ENCODE data around the gene TNS1. TPM values are rescaled to one million over a fixed set of nuclear protein-coding genes. Genes with fewer than 3 reads are reported as not detected.
A peak's percentile ranks its signal among the peaks of the same experiment; 100 is the strongest.
"Not testable (repeated sequence)": the region's sequence is repeated elsewhere in the genome, so short reads cannot be mapped to it uniquely, and the experiment has no call there.

Gene TNS1
- under 1 TPM; 0.92 to 0.97 TPM for total RNA-seq

DNA sequence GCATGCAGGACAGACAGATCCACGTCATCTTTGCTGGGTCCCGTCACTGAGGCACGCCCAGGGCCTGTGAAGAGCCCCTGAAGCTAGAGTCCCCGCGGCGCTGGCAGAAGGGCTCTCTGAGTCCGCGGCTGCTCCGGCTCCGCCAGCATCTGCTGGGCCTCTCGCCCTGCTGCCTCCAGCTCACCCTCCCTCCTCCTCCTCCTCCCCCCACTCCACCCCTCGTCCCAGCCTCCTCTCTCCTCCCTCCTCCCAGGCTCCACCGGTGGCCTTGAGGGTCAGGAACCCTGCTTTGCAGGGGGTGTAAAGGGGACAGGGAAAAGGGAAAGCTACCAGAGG is at the start of gene TNS1:
Gene TNS1, minus strand, starts transcription at position 151 of the 336 bp plus-strand sequence. Its CDS starts 123 bp downstream, at position 28.
- H3K9me3 Mint-ChIP-seq: no peaks in the 10 kb centered on the region
- no peaks in the 10 kb centered on the region for H3K36me3 Mint-ChIP-seq
- DNase-seq: no peak
- H3K4me3 Mint-ChIP-seq: no peak within 1 kb of the TSS
- ChIA-PET CTCF (no interaction called here), POLR2A (no interaction called here)
- intact Hi-C loops (cut with micrococcal nuclease): no loop called here
- peaks cover 2% of the 10 kb centered on the region for H3K27me3 Mint-ChIP-seq
- peaks cover 10% of the 10 kb centered on the region for H3K4me1 Mint-ChIP-seq (ENCODE audit: low read depth)
- no peak within 1 kb of the TSS for H3K27ac Mint-ChIP-seq

DNA sequence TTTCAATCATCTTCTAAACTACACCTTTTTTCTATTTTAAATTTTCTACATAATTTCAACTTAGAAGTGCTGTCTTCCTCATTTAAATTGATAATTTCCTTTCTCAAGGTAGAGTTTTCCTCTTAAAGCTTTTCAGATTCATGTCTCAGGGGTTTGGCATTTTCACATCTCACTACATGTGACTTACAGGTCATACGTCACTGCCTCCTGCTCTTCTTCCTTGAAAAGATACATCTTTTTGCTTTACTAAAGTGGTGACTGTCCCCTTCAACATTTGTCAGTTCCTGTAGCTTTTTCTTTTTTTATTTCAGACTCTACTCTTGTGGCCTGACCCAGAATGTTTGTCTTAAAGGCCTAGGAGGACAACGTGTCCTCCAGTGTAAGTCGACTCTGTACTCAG is 49.1 kb upstream of the TNS1 start:
- Mint-ChIP-seq H3K9me3 (peaks cover 18% of the 10 kb centered on the region), H3K36me3 (peaks cover 14% of the 10 kb centered on the region), H3K4me3 (no peak overlapping the region), H3K27ac (no peak overlapping the region), H3K4me1 (ENCODE audit: low read depth) (no peaks in the 10 kb centered on the region), H3K27me3 (peaks cover 19% of the 10 kb centered on the region)
- ChIA-PET CTCF (no interaction called here), POLR2A (no interaction called here)
- no peak for DNase-seq
- intact Hi-C loops (cut with micrococcal nuclease): no loop called here

DNA sequence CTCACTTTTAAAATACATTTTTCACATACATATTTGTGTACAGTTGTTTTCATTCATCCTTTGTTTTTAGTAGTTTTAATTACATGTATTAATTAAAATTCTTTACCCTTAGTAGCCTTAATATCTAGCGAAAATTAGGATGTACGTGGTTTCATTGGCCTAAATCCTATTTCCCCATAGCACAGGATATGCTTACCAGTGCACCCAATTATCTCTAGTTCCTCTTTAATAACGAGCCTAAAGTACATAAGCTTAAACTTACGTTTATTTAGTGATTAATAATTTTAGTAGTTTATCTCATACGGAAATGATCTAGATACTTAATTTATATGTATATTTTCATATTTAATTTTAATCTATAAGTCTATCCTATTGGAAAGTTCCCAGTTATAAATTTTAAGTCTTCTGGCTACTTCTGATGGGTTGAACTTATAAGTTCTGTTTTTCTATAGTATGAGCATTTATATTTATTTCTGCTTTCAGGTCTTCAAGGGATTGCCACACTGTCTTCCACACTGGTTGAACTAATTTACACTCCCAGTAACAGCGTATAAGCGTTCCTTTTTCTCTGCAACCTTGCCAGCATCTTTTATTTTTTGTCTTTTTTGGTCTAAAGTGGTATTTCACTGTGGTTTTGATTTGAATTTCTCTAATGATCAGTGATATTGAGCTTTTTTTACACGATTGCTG is 44.9 kb upstream of the TNS1 start:
- H3K4me1 Mint-ChIP-seq (ENCODE audit: low read depth): no peaks in the 10 kb centered on the region
- ChIA-PET POLR2A (no interaction called here), CTCF (interaction anchor here (0.6 kb wide), 1 partner anchor 57 kb away, joined by 3 read pairs; no protein-coding TSS in a partner anchor)
- intact Hi-C loops (cut with micrococcal nuclease): no loop called here
- no peak overlapping the region for H3K4me3 Mint-ChIP-seq
- H3K27me3 Mint-ChIP-seq: peaks cover 18% of the 10 kb centered on the region
- H3K36me3 Mint-ChIP-seq: peaks cover 14% of the 10 kb centered on the region
- no peak overlapping the region for H3K27ac Mint-ChIP-seq
- H3K9me3 Mint-ChIP-seq: peaks cover 26% of the 10 kb centered on the region
- no peak for DNase-seq

DNA sequence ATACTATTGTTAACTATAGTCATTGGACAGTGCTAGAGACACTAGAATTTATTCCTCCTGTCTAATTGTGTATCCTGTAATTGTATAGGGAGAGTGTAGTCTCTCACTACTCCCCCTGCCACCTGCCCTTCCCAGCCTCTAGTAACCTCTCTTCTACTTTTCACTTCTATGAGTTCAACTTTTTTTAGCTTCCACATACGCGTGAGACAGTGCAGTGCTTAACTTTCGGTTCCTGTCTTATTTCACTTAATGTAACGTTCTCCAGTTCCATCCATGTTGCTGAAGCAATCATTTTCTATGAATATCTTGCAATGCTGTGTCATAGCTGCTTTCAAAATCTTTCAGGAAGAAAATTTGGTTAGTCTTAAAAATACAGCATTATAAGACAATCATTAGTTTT is 43.4 kb upstream of the TNS1 start:
- H3K27me3 Mint-ChIP-seq: peaks cover 15% of the 10 kb centered on the region

DNA sequence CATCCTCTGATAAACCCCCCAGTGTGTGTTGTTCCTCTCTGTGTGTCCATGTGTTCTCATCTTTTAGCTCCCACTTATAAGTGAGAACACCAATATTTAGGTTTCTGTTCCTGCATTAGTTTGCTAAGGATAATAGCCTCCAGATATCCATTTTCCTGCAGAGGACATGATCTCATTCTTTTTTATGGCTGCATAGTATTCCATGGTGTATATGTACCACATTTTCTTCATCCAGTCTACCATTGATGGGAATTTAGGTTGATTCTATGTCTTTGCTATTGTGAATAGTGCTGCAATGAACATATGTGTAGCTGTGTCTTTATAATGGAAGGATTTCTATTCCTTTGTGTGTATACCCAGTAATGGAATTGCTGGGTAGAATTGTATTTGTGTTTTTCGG is 41.8 kb upstream of the TNS1 start:
- DNase-seq; CTCF ChIA-PET; H3K4me3 Mint-ChIP-seq; H3K27ac Mint-ChIP-seq; H3K36me3 Mint-ChIP-seq; H3K4me1 Mint-ChIP-seq (ENCODE audit: low read depth); POLR2A ChIA-PET; intact Hi-C loops (cut with micrococcal nuclease): not testable (repeated sequence)
- Mint-ChIP-seq H3K27me3 (peaks cover 12% of the 10 kb centered on the region), H3K9me3 (peaks cover 14% of the 10 kb centered on the region)

More for the DNA sequence above, 43.4 kb upstream of the TNS1 start:
- H3K36me3 Mint-ChIP-seq: peaks cover 13% of the 10 kb centered on the region
- H3K9me3 Mint-ChIP-seq: peaks cover 24% of the 10 kb centered on the region
- ChIA-PET POLR2A (no interaction called here), CTCF (no interaction called here)
- H3K4me1 Mint-ChIP-seq (ENCODE audit: low read depth): peaks cover 7% of the 10 kb centered on the region
- no peak overlapping the region for H3K4me3 Mint-ChIP-seq
- DNase-seq: no peak
- intact Hi-C loops (cut with micrococcal nuclease): no loop called here
- no peak overlapping the region for H3K27ac Mint-ChIP-seq

DNA sequence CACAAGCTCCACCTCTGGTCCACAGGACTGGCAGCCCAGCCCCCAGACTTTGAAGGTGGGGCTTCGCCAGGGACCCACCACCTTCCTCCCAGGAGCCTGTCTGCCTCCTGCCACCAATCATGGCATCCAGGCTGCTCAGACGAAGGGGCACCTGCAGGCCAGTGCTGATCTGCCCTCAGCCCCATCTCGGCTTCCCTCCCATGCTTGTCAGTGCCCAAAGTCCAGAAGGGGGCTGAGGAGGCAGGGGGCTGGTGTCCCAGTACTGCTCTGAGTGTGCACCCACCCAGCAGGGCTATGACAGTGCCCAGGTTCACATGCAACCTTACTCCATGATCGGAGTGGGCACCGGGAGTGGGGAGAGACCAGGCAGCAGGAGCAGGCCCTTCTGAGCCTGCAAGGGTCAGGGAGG is 40.9 kb upstream of the TNS1 start:
- POLR2A ChIA-PET: no interaction called here
- Mint-ChIP-seq H3K27me3 (peaks cover 10% of the 10 kb centered on the region), H3K27ac (no peak overlapping the region), H3K9me3 (peaks cover 8% of the 10 kb centered on the region), H3K4me1 (ENCODE audit: low read depth) (peaks cover 13% of the 10 kb centered on the region), H3K36me3 (peaks cover 2% of the 10 kb centered on the region), H3K4me3 (no peak overlapping the region)
- CTCF ChIA-PET: interaction anchor here (1.4 to 1.6 kb wide), 2 partner anchors 25 to 258 kb away, joined by 3 to 7 read pairs; partner anchors contain the start of gene RUFY4
- DNase-seq: no peak
- intact Hi-C loops (cut with micrococcal nuclease): no loop called here

DNA sequence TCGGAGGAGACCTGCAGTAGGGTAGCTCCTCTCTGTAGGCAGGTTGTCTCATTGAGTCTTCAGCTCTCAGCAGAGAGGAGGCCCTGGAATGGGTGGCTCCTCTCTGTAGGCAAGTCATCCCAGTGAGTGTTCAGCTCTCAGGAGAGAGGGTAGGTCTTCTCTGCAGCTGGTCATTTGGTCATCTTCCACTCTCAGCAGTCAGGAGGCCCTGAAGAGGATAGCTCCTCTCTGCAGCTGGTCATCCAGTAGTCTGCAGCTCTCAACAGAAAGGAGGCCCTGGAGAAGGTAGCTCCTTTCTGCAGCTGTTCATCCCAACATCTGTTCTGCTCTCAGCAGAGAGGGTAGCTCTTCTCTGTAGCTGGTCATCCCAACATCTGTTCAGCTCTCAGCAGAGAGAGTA is 40.3 kb upstream of the TNS1 start:
- peaks cover 10% of the 10 kb centered on the region for H3K27me3 Mint-ChIP-seq
- peaks cover 2% of the 10 kb centered on the region for H3K36me3 Mint-ChIP-seq
- intact Hi-C loops (cut with micrococcal nuclease): no loop called here

DNA sequence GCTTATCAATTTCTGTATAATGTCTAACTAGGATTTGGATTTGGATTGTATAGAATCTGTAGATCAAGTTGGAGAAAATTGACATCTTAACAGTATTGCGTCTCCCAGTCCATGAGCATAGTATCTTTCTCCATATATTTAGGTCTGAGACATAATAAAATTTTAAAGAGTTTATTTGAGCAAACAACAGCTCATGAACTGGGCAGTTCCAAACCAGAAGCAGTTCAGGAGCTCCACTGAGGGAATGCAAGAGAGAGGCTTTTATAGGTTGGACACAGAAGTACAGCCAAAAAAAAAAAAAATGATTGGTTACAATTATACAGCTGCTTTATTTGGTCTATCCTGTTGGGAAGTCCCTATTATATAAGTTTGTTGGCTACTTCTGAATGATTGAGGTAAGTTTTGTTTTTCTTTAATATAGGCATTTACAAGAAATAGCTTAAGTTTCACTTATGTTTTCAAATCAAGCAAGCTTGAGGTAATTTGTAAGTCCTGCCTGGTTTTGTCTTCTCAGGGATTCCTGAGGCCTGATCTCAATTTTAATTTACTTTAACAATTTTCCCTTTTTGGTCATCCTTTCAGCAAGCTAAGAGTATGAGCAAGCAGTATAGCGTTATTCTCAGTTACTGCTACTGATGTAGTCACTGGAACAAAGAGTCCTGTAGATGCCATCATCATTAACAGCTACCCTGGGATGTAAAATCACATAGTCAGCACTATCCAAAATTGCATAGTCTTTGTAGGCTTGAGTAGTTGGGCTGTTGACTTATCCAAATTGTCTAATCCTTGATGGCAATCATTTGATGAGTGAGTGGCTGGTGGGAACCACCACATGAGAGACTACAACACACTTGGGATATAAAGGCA is 38.7 kb upstream of the TNS1 start:
- ChIA-PET CTCF (interaction anchor here (0.6 to 2.8 kb wide), 10 partner anchors 8 to 1488 kb away, joined by 3 to 13 read pairs (median 4); partner anchors contain the start of gene RUFY4), POLR2A (interaction anchor here (0.6 kb wide), 1 partner anchor 1690 kb away, joined by 3 read pairs; no protein-coding TSS in a partner anchor)
- peak overlapping the region; percentile 69 for H3K27ac Mint-ChIP-seq
- no peak for DNase-seq
- peaks cover 8% of the 10 kb centered on the region for H3K9me3 Mint-ChIP-seq
- H3K36me3 Mint-ChIP-seq: peaks cover 2% of the 10 kb centered on the region
- H3K27me3 Mint-ChIP-seq: peaks cover 10% of the 10 kb centered on the region
- H3K4me1 Mint-ChIP-seq (ENCODE audit: low read depth): peaks cover 16% of the 10 kb centered on the region
- intact Hi-C loops (cut with micrococcal nuclease): no loop called here
- no peak overlapping the region for H3K4me3 Mint-ChIP-seq

More for the DNA sequence above, 40.3 kb upstream of the TNS1 start:
- ChIA-PET CTCF (interaction anchor here (1.4 to 1.6 kb wide), 2 partner anchors 25 to 257 kb away, joined by 3 to 7 read pairs; partner anchors contain the start of gene RUFY4), POLR2A (no interaction called here)
- Mint-ChIP-seq H3K27ac (no peak overlapping the region), H3K9me3 (peaks cover 8% of the 10 kb centered on the region), H3K4me3 (no peak overlapping the region), H3K4me1 (ENCODE audit: low read depth) (peaks cover 13% of the 10 kb centered on the region)
- DNase-seq: no peak

DNA sequence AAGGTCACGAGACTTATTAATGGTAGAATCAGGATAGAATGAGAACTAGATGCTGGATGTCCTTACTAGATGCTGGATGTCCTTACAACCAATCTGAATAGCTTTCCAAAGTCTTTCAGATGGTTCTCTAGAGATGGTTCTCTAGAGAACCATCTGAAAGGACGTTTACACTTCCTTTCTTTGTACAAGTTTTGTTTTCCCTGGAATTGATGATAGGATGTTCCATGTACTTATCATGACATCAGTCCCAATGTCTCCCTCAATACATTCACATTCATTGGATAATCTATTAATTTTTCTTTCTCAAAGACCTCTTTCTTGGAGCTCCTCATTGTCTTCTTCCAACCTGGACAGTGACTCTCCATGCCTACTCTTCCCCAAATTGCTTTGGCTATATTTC is 38.1 kb upstream of the TNS1 start:
- H3K9me3 Mint-ChIP-seq: peaks cover 8% of the 10 kb centered on the region
- H3K4me3 Mint-ChIP-seq: no peak overlapping the region
- peaks cover 10% of the 10 kb centered on the region for H3K27me3 Mint-ChIP-seq
- peaks cover 2% of the 10 kb centered on the region for H3K36me3 Mint-ChIP-seq
- ChIA-PET POLR2A (no interaction called here), CTCF (interaction anchor here (1.1 to 2.8 kb wide), 5 partner anchors 8 to 1489 kb away, joined by 3 to 13 read pairs (median 6); partner anchors contain the start of gene RUFY4)
- no peak overlapping the region for H3K27ac Mint-ChIP-seq
- DNase-seq: no peak
- intact Hi-C loops (cut with micrococcal nuclease): no loop called here
- peaks cover 16% of the 10 kb centered on the region for H3K4me1 Mint-ChIP-seq (ENCODE audit: low read depth)

DNA sequence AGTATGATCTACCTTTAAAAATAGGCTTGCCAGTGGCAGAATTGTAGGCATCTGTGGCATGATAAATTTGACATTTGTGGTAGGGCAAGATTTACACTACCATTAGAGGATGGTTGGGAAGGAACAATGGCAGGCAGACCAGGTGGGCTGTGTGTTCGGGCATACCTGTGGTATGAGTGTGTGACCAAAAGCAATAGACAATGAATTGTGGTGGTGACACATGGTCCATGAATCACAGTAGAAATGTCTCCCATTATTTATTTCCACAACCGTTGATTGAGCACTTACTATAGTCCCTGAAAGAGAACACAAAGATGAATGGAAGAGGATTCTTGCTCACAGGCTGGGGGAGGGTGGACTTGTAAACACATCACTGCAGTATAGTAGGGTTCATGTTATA is 36.4 kb upstream of the TNS1 start:
- POLR2A ChIA-PET: no interaction called here
- H3K4me1 Mint-ChIP-seq (ENCODE audit: low read depth): peaks cover 20% of the 10 kb centered on the region
- CTCF ChIA-PET: interaction anchor here (2.5 to 2.8 kb wide), 2 partner anchors 45 to 254 kb away, joined by 6 to 13 read pairs; no protein-coding TSS in a partner anchor
- H3K9me3 Mint-ChIP-seq: no peaks in the 10 kb centered on the region
- H3K27me3 Mint-ChIP-seq: peaks cover 7% of the 10 kb centered on the region
- H3K36me3 Mint-ChIP-seq: peaks cover 2% of the 10 kb centered on the region
- intact Hi-C loops (cut with micrococcal nuclease): no loop called here
- DNase-seq: no peak
- no peak overlapping the region for H3K4me3 Mint-ChIP-seq
- H3K27ac Mint-ChIP-seq: no peak overlapping the region

DNA sequence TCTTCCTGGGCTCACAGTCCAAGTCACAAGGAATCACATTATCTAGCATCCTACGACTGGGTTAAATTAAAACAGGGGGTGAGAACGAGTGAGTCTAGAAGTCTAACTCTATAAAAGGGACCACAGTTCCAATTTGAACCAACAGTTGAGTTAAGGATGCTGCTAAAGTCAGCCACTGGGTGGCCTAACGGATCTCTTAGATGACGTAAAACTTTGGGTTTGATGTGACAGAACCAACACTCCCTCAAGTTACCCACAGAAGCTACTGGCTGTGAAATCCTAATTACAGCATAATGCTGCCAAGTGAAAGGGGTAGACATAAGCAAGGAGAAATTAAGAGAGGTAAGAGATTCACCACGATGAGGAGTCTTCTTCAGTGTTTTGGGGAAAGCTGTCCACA is 33.6 kb upstream of the TNS1 start:
- no peaks in the 10 kb centered on the region for H3K9me3 Mint-ChIP-seq
- intact Hi-C loops (cut with micrococcal nuclease): loop anchor here (2.0 kb wide), 1 partner anchor 32 kb away; the partner anchor contains the start of gene RUFY4
- no peak overlapping the region for H3K27ac Mint-ChIP-seq
- H3K4me3 Mint-ChIP-seq: no peak overlapping the region
- ChIA-PET POLR2A (no interaction called here), CTCF (interaction anchor here (0.6 to 2.2 kb wide), 7 partner anchors 14 to 250 kb away, joined by 3 to 8 read pairs (median 4); no protein-coding TSS in a partner anchor)
- H3K36me3 Mint-ChIP-seq: no peaks in the 10 kb centered on the region
- peaks cover 7% of the 10 kb centered on the region for H3K27me3 Mint-ChIP-seq
- DNase-seq: no peak
- H3K4me1 Mint-ChIP-seq (ENCODE audit: low read depth): peaks cover 15% of the 10 kb centered on the region

DNA sequence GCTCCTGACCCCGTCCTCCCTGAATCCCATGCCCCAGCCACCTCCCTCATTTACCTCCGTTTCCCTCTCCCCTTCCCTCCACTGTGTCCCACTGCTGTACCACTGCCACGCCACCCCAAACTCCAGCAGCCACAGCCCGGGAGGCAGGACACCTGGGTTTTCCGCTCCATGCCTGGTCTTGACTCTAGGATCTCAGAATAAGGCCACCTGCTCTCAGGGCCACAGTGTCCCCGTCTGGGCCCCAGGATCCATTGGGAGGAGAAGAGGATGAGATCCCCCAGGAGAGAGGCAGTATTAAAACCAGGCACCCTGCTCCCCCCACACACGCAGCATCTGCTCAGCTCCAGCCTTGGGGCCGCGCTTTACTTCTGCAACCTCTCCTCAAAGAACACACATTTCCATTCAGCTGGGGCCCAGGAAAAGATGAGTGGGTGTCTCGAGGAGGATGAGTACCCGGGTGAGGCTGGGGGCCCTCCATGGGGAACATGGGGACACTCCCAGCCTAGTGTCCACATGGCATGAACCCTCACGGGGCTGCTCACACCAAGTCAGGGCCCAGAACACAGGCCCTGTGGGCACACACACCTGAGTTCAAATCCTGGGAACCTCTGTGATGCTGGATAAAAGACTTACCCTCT is 32.8 kb upstream of the TNS1 start:
- H3K27ac Mint-ChIP-seq: no peak overlapping the region
- H3K4me1 Mint-ChIP-seq (ENCODE audit: low read depth): peaks cover 15% of the 10 kb centered on the region
- H3K27me3 Mint-ChIP-seq: peaks cover 7% of the 10 kb centered on the region
- ChIA-PET CTCF (interaction anchor here (1.1 to 3.0 kb wide), 4 partner anchors 32 to 250 kb away, joined by 4 to 18 read pairs (median 10); partner anchors contain the start of gene RUFY4), POLR2A (no interaction called here)
- H3K36me3 Mint-ChIP-seq: no peaks in the 10 kb centered on the region
- H3K4me3 Mint-ChIP-seq: no peak overlapping the region
- intact Hi-C loops (cut with micrococcal nuclease): loop anchor here (2.0 kb wide), 1 partner anchor 33 kb away; the partner anchor contains the start of gene RUFY4
- H3K9me3 Mint-ChIP-seq: no peaks in the 10 kb centered on the region
- DNase-seq: no peak
